ENCODE measurements around the gene ZDHHC19. TPM values are rescaled to one million over a fixed set of nuclear protein-coding genes. Genes with fewer than 3 reads are reported as not detected.
"Not testable (repeated sequence)": the region's sequence is repeated elsewhere in the genome, so short reads cannot be mapped to it uniquely, and the experiment has no call there.

ZDHHC19 gene, protein sequence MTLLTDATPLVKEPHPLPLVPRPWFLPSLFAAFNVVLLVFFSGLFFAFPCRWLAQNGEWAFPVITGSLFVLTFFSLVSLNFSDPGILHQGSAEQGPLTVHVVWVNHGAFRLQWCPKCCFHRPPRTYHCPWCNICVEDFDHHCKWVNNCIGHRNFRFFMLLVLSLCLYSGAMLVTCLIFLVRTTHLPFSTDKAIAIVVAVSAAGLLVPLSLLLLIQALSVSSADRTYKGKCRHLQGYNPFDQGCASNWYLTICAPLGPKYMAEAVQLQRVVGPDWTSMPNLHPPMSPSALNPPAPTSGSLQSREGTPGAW
- total RNA-seq (2014; rRNA removed; shearing (Covaris generic)) = not detected in 2 replicates

DNA sequence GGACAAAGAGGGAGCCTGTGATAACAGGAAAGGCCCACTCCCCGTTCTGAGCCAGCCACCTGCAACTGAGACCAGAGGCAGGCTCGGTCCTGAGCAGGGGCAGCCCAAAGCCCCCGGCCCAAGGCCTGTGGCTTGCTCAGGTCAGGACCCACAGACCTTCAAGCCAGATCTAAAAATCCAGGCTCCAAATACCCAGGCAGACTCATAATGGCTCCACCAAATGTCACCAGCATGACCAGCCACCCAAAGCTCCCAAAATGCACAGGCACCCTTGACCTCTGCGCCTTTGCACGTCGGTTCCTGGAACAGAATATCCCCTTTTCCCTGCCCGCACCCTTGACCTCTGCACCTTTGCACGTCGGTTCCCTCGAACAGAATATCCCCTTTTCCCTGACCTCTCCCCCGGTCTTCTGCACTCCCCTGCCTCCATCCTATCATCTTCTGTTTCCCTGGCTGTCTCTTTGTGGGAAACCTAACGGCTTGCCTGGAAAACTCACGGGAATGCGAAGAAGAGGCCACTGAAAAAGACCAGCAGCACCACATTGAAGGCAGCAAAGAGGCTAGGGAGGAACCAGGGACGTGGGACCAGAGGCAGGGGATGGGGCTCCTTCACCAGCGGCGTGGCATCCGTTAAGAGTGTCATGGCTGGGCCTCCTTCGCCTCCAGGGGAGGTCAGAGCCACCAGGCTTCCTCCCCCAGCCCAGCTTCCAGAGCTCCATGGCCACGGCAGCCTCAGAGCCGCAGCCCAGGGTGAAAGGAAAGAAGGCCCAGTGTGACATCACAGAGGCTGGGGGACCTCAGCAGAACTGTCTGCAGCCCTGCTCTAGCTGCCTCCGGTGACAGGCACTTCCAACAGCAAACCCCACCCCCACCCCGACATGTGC, at the start of gene ZDHHC19:
ZDHHC19 (minus strand) TSS at position 728 of the 884 bp plus-strand sequence; CDS start at position 643, 85 bp downstream.
- H3K4me1 ChIP-seq (replicated peaks) = no peaks in the 10 kb centered on the region
- H3K4me3 ChIP-seq = no peak within 1 kb of the TSS
- no peaks in the 10 kb centered on the region for H3K27me3 ChIP-seq (replicated peaks)
- no peak for DNase-seq (ENCODE audit: low read depth in 1 of 2, low spot score in 2 of 2)
- H3K9me3 ChIP-seq (replicated peaks) = no peaks in the 10 kb centered on the region
- no peak within 1 kb of the TSS for H3K27ac ChIP-seq
- no peaks in the 10 kb centered on the region for H3K36me3 ChIP-seq

DNA sequence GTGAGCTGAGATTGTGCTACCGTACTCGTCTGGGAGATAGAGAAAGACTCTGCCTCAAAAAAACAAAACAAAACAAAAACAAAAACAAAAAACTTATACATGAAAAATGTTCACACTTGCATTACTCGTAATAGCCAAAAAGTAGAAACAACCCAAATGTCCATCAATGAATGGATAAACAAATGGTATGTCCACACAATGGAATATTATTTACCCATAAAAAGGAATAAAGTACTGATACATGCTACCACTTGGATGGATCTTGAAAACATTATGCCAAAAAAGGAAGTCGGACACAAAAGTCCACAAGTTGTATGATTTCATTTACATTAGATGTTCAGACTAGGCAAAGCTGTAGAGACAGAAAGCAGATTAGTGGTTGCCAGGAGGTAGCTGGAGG, 49.6 kb upstream of the ZDHHC19 start:
- DNase-seq (ENCODE audit: low read depth in 1 of 2, low spot score in 2 of 2) = no peak
- Histone ChIP-seq H3K4me1 (replicated peaks) (no peaks in the 10 kb centered on the region), H3K9me3 (replicated peaks) (no peaks in the 10 kb centered on the region), H3K27ac (no peak overlapping the region), H3K4me3 (no peak overlapping the region), H3K36me3 (peaks cover 39% of the 10 kb centered on the region), H3K27me3 (replicated peaks) (no peaks in the 10 kb centered on the region)

GRCh38 chr3:196255776-196256175, 44.6 kb upstream of the ZDHHC19 start:
- DNase-seq (ENCODE audit: low read depth in 1 of 2, low spot score in 2 of 2) = no peak
- H3K27ac ChIP-seq = no peak overlapping the region
- H3K27me3 ChIP-seq (replicated peaks) = no peaks in the 10 kb centered on the region
- no peaks in the 10 kb centered on the region for H3K9me3 ChIP-seq (replicated peaks)
- peaks cover 40% of the 10 kb centered on the region for H3K36me3 ChIP-seq
- no peak overlapping the region for H3K4me3 ChIP-seq
- H3K4me1 ChIP-seq (replicated peaks) = no peaks in the 10 kb centered on the region

DNA sequence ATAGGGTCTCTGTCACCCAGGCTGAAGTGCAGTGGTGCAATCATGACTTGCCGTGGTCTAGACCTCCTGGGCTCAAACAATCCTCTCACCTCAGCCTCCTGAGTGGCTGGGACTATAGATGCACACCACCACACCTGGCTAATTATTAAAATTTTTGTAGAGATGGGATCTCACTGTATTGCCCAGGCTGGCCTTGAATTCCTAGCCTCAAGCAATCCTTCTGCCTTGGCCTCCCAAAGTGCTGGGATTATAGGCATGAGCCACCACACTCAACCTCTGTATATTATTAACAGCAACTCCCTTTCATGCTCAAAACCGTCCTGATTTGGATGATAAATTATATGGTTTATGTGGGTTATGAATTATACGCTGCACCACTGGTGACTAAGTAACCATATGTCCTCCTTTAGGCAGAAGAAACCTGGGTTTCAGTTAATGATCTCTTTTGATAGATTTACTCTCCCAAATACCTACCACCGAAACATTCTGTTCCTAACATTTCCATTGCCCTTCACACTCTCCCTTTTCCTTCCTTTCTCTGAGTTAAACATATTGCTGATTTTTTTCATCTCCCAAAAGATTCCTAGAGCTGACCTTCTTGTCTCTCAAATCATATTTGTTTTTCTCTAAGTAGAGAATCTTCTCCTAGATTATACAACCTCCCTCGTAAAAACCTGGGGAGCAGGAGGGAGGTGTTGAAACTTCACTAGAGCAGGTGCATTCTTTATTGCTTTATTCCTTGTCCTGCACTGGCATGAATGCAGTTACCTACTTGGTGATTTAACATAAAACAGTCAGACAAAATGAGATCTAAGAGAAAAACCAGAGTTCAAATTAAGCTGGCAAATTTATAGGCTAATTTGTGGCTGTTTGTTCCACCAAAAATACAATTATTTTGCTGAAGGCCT, 43.4 kb upstream of the ZDHHC19 start:
- DNase-seq (ENCODE audit: low read depth in 1 of 2, low spot score in 2 of 2) = no peak
- H3K9me3 ChIP-seq (replicated peaks) = no peaks in the 10 kb centered on the region
- peaks cover 37% of the 10 kb centered on the region for H3K36me3 ChIP-seq

DNA sequence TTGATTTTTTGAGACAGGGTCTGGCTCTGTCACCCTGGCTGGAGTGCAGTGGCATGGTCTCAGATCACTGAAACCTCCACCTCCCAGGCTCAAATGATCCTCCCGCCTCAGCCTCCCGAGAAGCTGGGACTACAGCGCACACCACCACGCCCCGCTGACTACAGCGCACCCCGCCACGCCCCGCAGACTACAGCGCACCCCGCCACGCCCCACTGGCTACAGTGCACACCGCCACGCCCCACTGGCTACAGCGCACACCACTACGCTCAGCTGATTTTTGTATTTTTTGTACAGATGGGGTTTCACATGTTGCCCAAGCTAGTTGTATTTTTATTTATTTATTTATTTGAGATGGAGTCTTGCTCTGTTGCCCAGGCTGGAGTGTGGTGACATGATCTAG, 40.7 kb upstream of the ZDHHC19 start:
- Histone ChIP-seq H3K27me3 (replicated peaks) (no peaks in the 10 kb centered on the region), H3K4me3 (no peak overlapping the region), H3K27ac (no peak overlapping the region), H3K4me1 (replicated peaks) (peaks cover 6% of the 10 kb centered on the region), H3K36me3 (peaks cover 49% of the 10 kb centered on the region), H3K9me3 (replicated peaks) (no peaks in the 10 kb centered on the region)
- no peak for DNase-seq (ENCODE audit: low read depth in 1 of 2, low spot score in 2 of 2)

More for the DNA sequence above, 43.4 kb upstream of the ZDHHC19 start:
- no peaks in the 10 kb centered on the region for H3K4me1 ChIP-seq (replicated peaks)
- no peak overlapping the region for H3K4me3 ChIP-seq
- no peaks in the 10 kb centered on the region for H3K27me3 ChIP-seq (replicated peaks)
- no peak overlapping the region for H3K27ac ChIP-seq

GRCh38 chr3:196246612-196247308, 35.6 kb upstream of the ZDHHC19 start:
- Histone ChIP-seq H3K4me1 (replicated peaks) (peaks cover 6% of the 10 kb centered on the region), H3K36me3 (peaks cover 40% of the 10 kb centered on the region), H3K27ac (no peak overlapping the region), H3K9me3 (replicated peaks) (no peaks in the 10 kb centered on the region), H3K4me3 (no peak overlapping the region), H3K27me3 (replicated peaks) (no peaks in the 10 kb centered on the region)
- no peak for DNase-seq (ENCODE audit: low read depth in 1 of 2, low spot score in 2 of 2)

DNA sequence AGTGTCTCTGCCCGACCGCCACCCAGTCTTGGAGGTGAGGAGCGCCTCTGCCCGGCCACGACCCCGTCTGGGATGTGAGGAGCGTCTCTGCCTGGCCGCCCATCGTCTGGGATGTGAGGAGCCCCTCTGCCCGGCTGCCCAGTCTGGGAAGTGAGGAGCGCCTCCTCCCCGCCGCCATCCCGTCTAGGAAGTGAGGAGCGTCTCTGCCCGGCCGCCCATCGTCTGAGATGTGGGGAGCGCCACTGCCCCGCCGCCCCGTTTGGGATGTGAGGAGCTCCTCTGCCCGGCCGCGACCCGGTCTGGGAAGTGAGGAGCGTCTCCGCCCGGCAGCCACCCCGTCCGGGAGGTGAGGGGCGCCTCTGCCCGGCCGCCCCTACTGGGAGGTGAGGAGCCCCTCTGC, 33.0 kb upstream of the ZDHHC19 start:
- H3K4me3 ChIP-seq; H3K4me1 ChIP-seq (replicated peaks); H3K9me3 ChIP-seq (replicated peaks); H3K27me3 ChIP-seq (replicated peaks); H3K27ac ChIP-seq; DNase-seq (ENCODE audit: low read depth in 1 of 2, low spot score in 2 of 2): not testable (repeated sequence)
- H3K36me3 ChIP-seq = peaks cover 51% of the 10 kb centered on the region

DNA sequence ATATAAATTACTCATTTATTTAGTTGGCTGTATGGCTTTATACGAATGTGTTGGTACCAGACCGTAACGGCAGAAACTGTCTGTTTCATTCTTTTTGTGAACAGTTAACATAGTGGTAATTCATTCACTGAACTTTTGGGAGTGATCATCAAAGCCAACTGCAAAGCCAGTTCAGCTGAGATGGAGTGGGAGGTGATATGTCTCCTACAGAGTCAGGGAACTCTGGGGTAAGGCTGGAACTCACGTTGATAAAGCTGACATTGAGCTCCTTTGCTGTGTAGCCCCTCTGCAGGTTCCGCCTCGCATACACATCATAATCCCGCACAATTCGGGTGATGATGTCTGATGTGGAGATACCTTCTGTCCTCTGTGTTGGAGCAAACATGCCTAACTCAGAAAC, 30.5 kb upstream of the ZDHHC19 start:
- no peaks in the 10 kb centered on the region for H3K9me3 ChIP-seq (replicated peaks)
- peaks cover 59% of the 10 kb centered on the region for H3K36me3 ChIP-seq
- peaks cover 10% of the 10 kb centered on the region for H3K4me1 ChIP-seq (replicated peaks)
- DNase-seq (ENCODE audit: low read depth in 1 of 2, low spot score in 2 of 2) = no peak
- H3K27ac ChIP-seq = no peak overlapping the region
- H3K4me3 ChIP-seq = no peak overlapping the region
- no peaks in the 10 kb centered on the region for H3K27me3 ChIP-seq (replicated peaks)

GRCh38 chr3:196240424-196240823, 29.2 kb upstream of the ZDHHC19 start:
- H3K9me3 ChIP-seq (replicated peaks) = no peaks in the 10 kb centered on the region
- no peak overlapping the region for H3K27ac ChIP-seq
- no peak for DNase-seq (ENCODE audit: low read depth in 1 of 2, low spot score in 2 of 2)
- H3K4me3 ChIP-seq = no peak overlapping the region
- H3K27me3 ChIP-seq (replicated peaks) = no peaks in the 10 kb centered on the region
- peaks cover 23% of the 10 kb centered on the region for H3K4me1 ChIP-seq (replicated peaks)
- peaks cover 61% of the 10 kb centered on the region for H3K36me3 ChIP-seq

DNA sequence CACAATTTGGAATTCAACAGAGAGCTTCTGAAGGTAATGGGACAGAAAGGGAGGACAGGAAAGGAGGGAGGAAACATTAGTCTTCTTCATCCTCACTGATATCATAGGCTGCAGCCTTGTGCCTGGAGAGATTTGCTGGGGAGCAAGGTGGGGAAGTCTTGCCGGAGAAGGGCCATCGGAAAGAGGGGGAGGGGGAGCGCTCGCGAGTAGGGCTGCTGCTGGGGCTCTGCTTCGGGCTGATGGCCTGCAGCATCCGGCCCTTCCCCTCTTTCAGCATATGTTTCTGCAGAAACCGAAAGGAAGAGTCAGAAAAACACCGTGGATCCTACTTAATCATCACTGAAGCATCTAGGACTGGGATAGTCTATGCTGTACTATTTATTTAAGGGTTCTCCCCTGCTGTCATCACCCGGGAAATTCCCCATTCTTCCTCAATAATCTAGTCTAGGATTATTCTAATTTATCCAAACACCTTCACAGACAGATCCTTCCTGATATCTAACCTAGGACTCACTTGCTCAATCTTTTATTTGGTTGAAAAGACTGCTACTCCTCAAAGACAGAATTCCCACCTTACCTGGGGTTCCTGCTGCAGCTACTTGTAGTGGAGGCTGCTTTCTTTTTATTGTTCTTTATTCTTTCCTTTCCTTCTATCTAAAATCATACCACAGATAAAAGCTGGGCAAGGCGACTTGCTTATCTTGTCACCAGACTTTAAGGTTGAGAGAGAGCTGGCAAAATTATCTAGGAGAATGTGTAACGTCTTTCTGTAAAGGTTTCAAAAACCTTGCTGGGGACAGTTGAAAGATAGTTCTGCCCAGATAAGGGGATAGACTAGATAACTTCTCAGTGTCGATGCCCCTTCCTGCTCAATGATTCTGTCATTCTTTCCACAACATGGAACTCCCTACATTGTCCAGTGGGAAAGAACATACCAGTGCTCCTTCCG, 27.7 kb upstream of the ZDHHC19 start:
- no peak for DNase-seq (ENCODE audit: low read depth in 1 of 2, low spot score in 2 of 2)
- Histone ChIP-seq H3K36me3 (peaks cover 62% of the 10 kb centered on the region), H3K27ac (no peak overlapping the region), H3K9me3 (replicated peaks) (no peaks in the 10 kb centered on the region), H3K4me1 (replicated peaks) (peaks cover 27% of the 10 kb centered on the region), H3K27me3 (replicated peaks) (no peaks in the 10 kb centered on the region), H3K4me3 (no peak overlapping the region)

DNA sequence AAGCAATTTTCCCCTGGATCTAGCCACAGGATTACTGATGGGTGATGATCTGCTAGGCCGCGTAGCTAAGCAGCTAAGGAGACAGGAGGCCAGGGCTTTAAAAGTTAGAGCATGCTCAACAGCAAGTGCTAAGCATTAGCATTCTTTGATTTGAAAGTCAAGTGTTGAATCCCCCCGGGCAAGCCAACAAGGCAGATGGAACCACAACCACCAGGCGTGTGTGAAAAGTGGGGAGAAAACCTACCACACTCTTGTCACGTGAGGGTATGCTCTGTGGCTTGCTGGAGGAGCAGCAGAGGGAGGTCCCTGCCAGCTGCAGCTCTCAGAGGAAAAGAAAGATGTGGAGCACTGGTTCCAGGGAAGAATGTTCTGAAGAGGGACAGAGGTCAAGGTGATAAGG, 26.0 kb upstream of the ZDHHC19 start:
- Histone ChIP-seq H3K4me3 (no peak overlapping the region), H3K27ac (no peak overlapping the region), H3K9me3 (replicated peaks) (no peaks in the 10 kb centered on the region), H3K27me3 (replicated peaks) (no peaks in the 10 kb centered on the region), H3K36me3 (peaks cover 54% of the 10 kb centered on the region), H3K4me1 (replicated peaks) (peaks cover 27% of the 10 kb centered on the region)
- no peak for DNase-seq (ENCODE audit: low read depth in 1 of 2, low spot score in 2 of 2)

DNA sequence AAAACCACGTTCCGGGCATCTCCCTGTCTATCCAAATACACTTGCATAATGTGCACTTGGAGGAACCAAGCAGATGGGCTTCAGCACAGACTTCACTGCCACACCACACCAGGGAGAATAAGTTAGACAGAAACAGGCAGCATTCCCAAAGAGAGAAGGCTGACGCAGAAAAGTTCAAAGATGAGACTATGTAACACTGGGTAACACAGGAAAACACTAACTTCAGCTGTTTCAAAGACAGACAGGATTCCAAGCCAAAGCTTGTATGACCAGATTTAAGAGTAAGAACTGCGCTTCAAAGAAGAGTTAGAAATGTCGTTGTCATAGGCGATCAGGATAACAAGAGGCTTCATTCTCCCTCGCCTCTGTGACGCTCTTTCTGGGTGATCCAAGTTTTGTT, 25.0 kb upstream of the ZDHHC19 start:
- no peak overlapping the region for H3K27ac ChIP-seq
- peaks cover 45% of the 10 kb centered on the region for H3K36me3 ChIP-seq
- peaks cover 27% of the 10 kb centered on the region for H3K4me1 ChIP-seq (replicated peaks)
- no peak for DNase-seq (ENCODE audit: low read depth in 1 of 2, low spot score in 2 of 2)
- H3K4me3 ChIP-seq = no peak overlapping the region
- H3K9me3 ChIP-seq (replicated peaks) = no peaks in the 10 kb centered on the region
- no peaks in the 10 kb centered on the region for H3K27me3 ChIP-seq (replicated peaks)
